AG09309 (cell line): ENCODE data around the gene MINDY3.
"Not testable (repeated sequence)": the region's sequence is repeated elsewhere in the genome, so short reads cannot be mapped to it uniquely, and the experiment has no call there.

Experiments
- DNase-seq: peaks from one replicate; pipeline ENCODE4 v3.0.0-alpha.2; 2010; ENCODE audit warnings: low read depth
- H3K4me3 ChIP-seq: 2 replicates; pipeline ENCODE4 v1.5.1; 2011; ENCODE audit warnings: mild to moderate bottlenecking, low read depth, low read length, moderate library complexity; ENCODE audit not compliant: control insufficient read depth
- CTCF ChIP-seq: IDR thresholded peaks from 2 replicates; pipeline ENCODE4 v1.5.1; 2011; ENCODE audit warnings: mild to moderate bottlenecking, low read depth, low read length, inconsistent platforms; ENCODE audit not compliant: insufficient read depth, control insufficient read depth; ENCODE audit errors: missing control alignments

MINDY3 gene

GRCh38 chr10:15764892-15765454 is 95.3 kb downstream of the MINDY3 start:
- no peak for TF ChIP-seq CTCF
- no peak overlapping the region for H3K4me3 ChIP-seq
- DNase-seq: no peak

GRCh38 chr10:15763006-15763405 is 97.3 kb downstream of the MINDY3 start:
- no peak for TF ChIP-seq CTCF
- DNase-seq: no peak
- no peak overlapping the region for H3K4me3 ChIP-seq

DNA sequence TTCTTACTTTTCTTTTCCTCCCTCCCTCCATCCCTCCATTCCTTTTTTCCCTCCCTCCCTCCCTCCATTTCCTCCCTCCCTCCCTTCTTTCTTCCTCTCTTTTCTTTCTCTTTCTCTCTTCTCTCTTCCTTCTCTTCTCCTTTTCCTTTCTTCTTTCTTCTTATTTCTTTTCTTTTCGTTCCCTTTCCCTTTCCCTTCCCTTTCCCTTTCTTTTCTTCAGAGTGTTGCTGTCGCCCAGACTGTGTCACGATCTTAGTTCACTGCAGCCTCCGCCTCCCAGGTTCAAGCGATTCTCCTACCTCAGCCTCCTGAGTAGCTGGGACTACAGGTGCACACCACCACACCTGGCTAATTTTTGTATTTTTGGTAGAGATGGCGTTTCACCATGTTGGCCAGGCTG is 98.1 kb downstream of the MINDY3 start:
- not testable (repeated sequence) for DNase-seq, H3K4me3 ChIP-seq

- DNase-seq, H3K4me3 ChIP-seq: not testable (repeated sequence)
These were observed 99.1 kb downstream of the MINDY3 start for GRCh38 chr10:15761224-15761623.

GRCh38 chr10:15760681-15761080 is 99.6 kb downstream of the MINDY3 start:
- DNase-seq: no peak

DNA sequence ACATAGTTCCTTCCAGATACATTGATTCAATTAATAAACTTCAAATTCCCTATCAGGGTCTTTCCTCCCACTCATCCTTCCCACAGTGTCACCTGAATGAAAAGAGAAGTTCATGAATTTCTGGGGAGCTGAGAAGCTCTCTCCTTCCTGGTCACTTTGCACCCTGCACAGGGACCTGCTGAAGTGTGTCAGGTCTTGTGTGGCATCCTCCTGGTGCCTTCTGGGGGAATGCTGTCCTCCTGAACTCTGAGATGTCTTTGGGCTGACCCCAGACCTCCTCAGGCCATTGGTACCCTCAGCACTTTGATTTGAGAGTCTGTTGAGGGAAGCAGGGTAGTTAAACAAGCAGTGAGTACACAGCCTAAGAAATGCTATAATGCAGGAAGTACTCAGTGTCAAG is 101.0 kb downstream of the MINDY3 start:
- H3K4me3 ChIP-seq: no peak overlapping the region
- no peak for DNase-seq
- no peak for TF ChIP-seq CTCF

More at GRCh38 chr10:15760681-15761080, 99.6 kb downstream of the MINDY3 start:
- TF ChIP-seq CTCF: no peak
- no peak overlapping the region for H3K4me3 ChIP-seq

DNA sequence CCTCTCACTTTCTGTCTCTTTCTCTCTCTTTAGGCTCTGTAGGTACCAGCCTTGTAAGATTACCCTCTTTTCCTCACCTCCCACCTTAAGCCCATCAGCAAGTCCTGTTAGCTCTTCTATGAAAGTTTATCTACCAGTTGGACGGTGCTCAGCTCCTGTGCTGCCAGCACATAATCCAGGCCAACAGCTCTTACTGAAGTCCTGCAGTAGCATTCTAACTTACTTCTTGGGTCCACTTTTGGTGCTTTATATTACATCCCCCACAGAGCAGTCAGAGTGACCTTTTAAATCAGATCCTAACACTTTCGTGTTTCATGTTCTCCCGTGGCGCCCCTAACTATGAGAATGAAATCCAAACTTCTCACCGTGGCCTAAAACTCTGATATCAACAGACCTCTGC is 101.7 kb downstream of the MINDY3 start:
- no peak for DNase-seq
- TF ChIP-seq CTCF: no peak

GRCh38 chr10:15754937-15755336 is 105.4 kb downstream of the MINDY3 start:
- DNase-seq: no peak
- no peak for TF ChIP-seq CTCF
- H3K4me3 ChIP-seq: no peak overlapping the region

More for the DNA sequence above, 101.7 kb downstream of the MINDY3 start:
- no peak overlapping the region for H3K4me3 ChIP-seq
